HepG2 (cell line): ENCODE results near the gene ZFHX3. TPM values are rescaled to one million over a fixed set of nuclear protein-coding genes. Genes with fewer than 3 reads are reported as not detected.
A peak's percentile ranks its signal among the peaks of the same experiment; 100 is the strongest.

Experiments
- ATRX ChIP-seq: sonication (generic); formaldehyde crosslinking; IDR thresholded peaks from 2 replicates; pipeline ENCODE4 v1.4.0; 2020; ENCODE audit warnings: missing genetic modification reagents, borderline replicate concordance
- HBP1 ChIP-seq: IDR thresholded peaks from 2 replicates; pipeline ENCODE4 v1.6.1; 2016; ENCODE audit warnings: low read depth, control low read depth
- HIC2 ChIP-seq: sonication (generic); formaldehyde crosslinking; IDR thresholded peaks from 2 replicates; pipeline ENCODE4 v1.9.0; 2022; ENCODE audit warnings: low read depth, missing genetic modification reagents
- MAFG ChIP-seq: sonication (generic); formaldehyde crosslinking; IDR thresholded peaks from 2 replicates; pipeline ENCODE4 v1.5.1; 2020; ENCODE audit warnings: mild to moderate bottlenecking, missing genetic modification reagents
- MAZ ChIP-seq, 2 experiments: sonication (generic) in 1 of 2; formaldehyde crosslinking in 1 of 2; IDR thresholded peaks; 2 replicates each; pipeline versions ENCODE4 v1.5.0 to v1.6.1; 2012 to 2020; ENCODE audit warnings: low read depth in 2 of 2, mild to moderate bottlenecking in 2 of 2, borderline replicate concordance in 1 of 2, improper control_type of control experiment in 1 of 2, low read length in 1 of 2, missing genetic modification reagents in 1 of 2, moderate library complexity in 1 of 2
- MEIS2 ChIP-seq: sonication (generic); formaldehyde crosslinking; IDR thresholded peaks from 2 replicates; pipeline ENCODE4 v1.9.0; 2021; ENCODE audit warnings: mild to moderate bottlenecking, missing genetic modification reagents
- NCOA2 ChIP-seq: sonication (generic); formaldehyde crosslinking; IDR thresholded peaks from 2 replicates; pipeline ENCODE4 v1.8.0; 2022; ENCODE audit warnings: inconsistent platforms
- NR2F1 ChIP-seq, 2 experiments: fragments of 450-650 bp in 1 of 2; formaldehyde crosslinking in 1 of 2; IDR thresholded peaks; 2 replicates each; pipeline versions ENCODE4 v1.5.0 to v1.6.1; 2016 to 2020; ENCODE audit warnings: mild to moderate bottlenecking in 1 of 2, missing compliant biosample characterization in 1 of 2, missing genetic modification reagents in 1 of 2, moderate library complexity in 1 of 2
- PBX2 ChIP-seq: IDR thresholded peaks from 2 replicates; pipeline ENCODE4 v1.6.1; 2016; ENCODE audit warnings: control low read depth
- TERF1 ChIP-seq: sonication (generic); formaldehyde crosslinking; IDR thresholded peaks from 2 replicates; pipeline ENCODE4 v1.8.0; 2022; ENCODE audit warnings: mild to moderate bottlenecking, missing genetic modification reagents, moderate library complexity
- TFDP2 ChIP-seq: sonication (generic); formaldehyde crosslinking; IDR thresholded peaks from 2 replicates; pipeline ENCODE4 v1.4.0; 2020; ENCODE audit warnings: missing genetic modification reagents
- TMF1 ChIP-seq: sonication (generic); formaldehyde crosslinking; IDR thresholded peaks from 2 replicates; pipeline ENCODE4 v1.8.1; 2022; ENCODE audit warnings: low read depth, missing genetic modification reagents
- ZNF251 ChIP-seq: sonication (generic); formaldehyde crosslinking; IDR thresholded peaks from 2 replicates; pipeline ENCODE4 v1.9.0; 2021; ENCODE audit warnings: mild to moderate bottlenecking, missing genetic modification reagents
- ZNF253 ChIP-seq: sonication (generic); formaldehyde crosslinking; IDR thresholded peaks from 2 replicates; pipeline ENCODE4 v1.8.0; 2022; ENCODE audit warnings: mild to moderate bottlenecking, missing genetic modification reagents, borderline replicate concordance
- ZNF33A ChIP-seq: sonication (generic); formaldehyde crosslinking; IDR thresholded peaks from 2 replicates; pipeline ENCODE4 v1.5.1; 2020; ENCODE audit warnings: missing genetic modification reagents, mild to moderate bottlenecking, moderate library complexity, borderline replicate concordance
- ZNF33B ChIP-seq: sonication (generic); formaldehyde crosslinking; IDR thresholded peaks from 2 replicates; pipeline ENCODE4 v1.5.1; 2020; ENCODE audit warnings: mild to moderate bottlenecking, missing genetic modification reagents
- ZNF570 ChIP-seq: sonication (generic); formaldehyde crosslinking; IDR thresholded peaks from 2 replicates; pipeline ENCODE4 v1.4.0; 2020; ENCODE audit warnings: mild to moderate bottlenecking, missing genetic modification reagents, borderline replicate concordance
- ZNF816 ChIP-seq: sonication (generic); formaldehyde crosslinking; IDR thresholded peaks from 2 replicates; pipeline ENCODE4 v1.8.0; 2022; ENCODE audit warnings: missing genetic modification reagents, mild to moderate bottlenecking, borderline replicate concordance
- ZSCAN29 ChIP-seq: sonication (generic); formaldehyde crosslinking; conservative IDR thresholded peaks from 2 replicates; pipeline ENCODE4 v1.4.0; 2020; ENCODE audit warnings: mild to moderate bottlenecking, missing genetic modification reagents
- polyA plus RNA-seq, 8 experiments: library from polyadenylated mRNA; depleted of rRNA in 3 of 8; stranded (reverse) in 7 of 8; unstranded in 1 of 8; fragments of >200 nt; fragmentation: Illumina TruSeq in 4 of 8; extraction: Trizol in 4 of 8; gene quantifications; 2 replicates each; pipeline versions ENCODE4 v1.2.1 to v1.2.3, GENCODE V29; 2011 to 2016; ENCODE audit warnings: low read depth in 4 of 8, missing spikeins in 1 of 8, mixed read lengths in 1 of 8; ENCODE audit not compliant: insufficient read depth in 1 of 8
- total RNA-seq, 5 experiments: library from RNA; depleted of rRNA; stranded (reverse); fragments of >200 nt; fragmentation: Illumina TruSeq; extraction: Trizol; gene quantifications; 2 replicates each; pipeline ENCODE4 v1.2.3, GENCODE V29; 2016; ENCODE audit warnings: low read depth in 1 of 5
- TF ChIP-seq, protein P1 (sequence below): sonication (generic); formaldehyde crosslinking; IDR thresholded peaks from 2 replicates; pipeline ENCODE4 v1.8.0; 2022; ENCODE audit warnings: missing genetic modification reagents, mild to moderate bottlenecking, borderline replicate concordance

Gene ZFHX3
- total and polyA plus RNA-seq, 2 of the 13 experiments (the other 11 are each of a cell fraction or from before 2014, with no cell fraction given) = 5.0 to 6.0 TPM

GRCh38 chr16:72877374-72878028 is 170.4 kb downstream of the ZFHX3 start (continued):
- TF ChIP-seq HBP1 (CRISPR knock-in tag) (0 out of 2 replicates have a peak, but pooled peaks have one; percentile 51), TFDP2 (CRISPR knock-in tag) (peak; percentile 53; the same call in 1 of the 2 replicates), TERF1 (CRISPR knock-in tag) (no peak), ZSCAN29 (CRISPR knock-in tag) (peak; percentile 75; the same call in 1 of the 2 replicates), ATRX (CRISPR knock-in tag) (no peak), ZNF253 (CRISPR knock-in tag) (no peak), MAZ (IDR thresholded peaks at IDR 0.05; ENCODE audit: borderline replicate concordance, low read depth, low read length) (no peak), MAZ (CRISPR knock-in tag; IDR thresholded peaks at IDR 0.05; ENCODE audit: low read depth) (peak; percentile 50), ZNF251 (no peak), ZNF33B (CRISPR knock-in tag) (peak; percentile 25; the same call in 1 of the 2 replicates), TMF1 (CRISPR knock-in tag) (no peak), PBX2 (CRISPR knock-in tag) (no peak), MEIS2 (0 out of 2 replicates have a peak, but pooled peaks have one; percentile 53), HIC2 (CRISPR knock-in tag) (no peak), MAFG (CRISPR knock-in tag) (peak; percentile 70), ZNF33A (no peak; the same call in 1 of the 2 replicates), ZNF570 (CRISPR knock-in tag) (no peak), NCOA2 (CRISPR knock-in tag) (peak; percentile 92), NR2F1 (CRISPR knock-in tag; IDR thresholded peaks at IDR 0.05) (peak in 1 of 2 experiments; percentile 79; a peak in 2 of 4 replicates), ZNF816 (peak; percentile 47; the same call in 1 of the 2 replicates)
- TF ChIP-seq, protein P1, sequence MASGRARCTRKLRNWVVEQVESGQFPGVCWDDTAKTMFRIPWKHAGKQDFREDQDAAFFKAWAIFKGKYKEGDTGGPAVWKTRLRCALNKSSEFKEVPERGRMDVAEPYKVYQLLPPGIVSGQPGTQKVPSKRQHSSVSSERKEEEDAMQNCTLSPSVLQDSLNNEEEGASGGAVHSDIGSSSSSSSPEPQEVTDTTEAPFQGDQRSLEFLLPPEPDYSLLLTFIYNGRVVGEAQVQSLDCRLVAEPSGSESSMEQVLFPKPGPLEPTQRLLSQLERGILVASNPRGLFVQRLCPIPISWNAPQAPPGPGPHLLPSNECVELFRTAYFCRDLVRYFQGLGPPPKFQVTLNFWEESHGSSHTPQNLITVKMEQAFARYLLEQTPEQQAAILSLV = no peak; the same call in none of the 2 replicates
